Measurements from ENCODE around the gene SCML2. TPM values are rescaled to one million over a fixed set of nuclear protein-coding genes. Genes with fewer than 3 reads are reported as not detected.

Gene SCML2
- total and polyA plus RNA-seq, 9 donors, result 3.1 to 6.7 (median 5.1) TPM

- Histone ChIP-seq H3K9me3 (no peaks in the 10 kb centered on the region), H3K36me3 (no peaks in the 10 kb centered on the region), H3K27ac (no peak overlapping the region), H3K4me1 (ENCODE audit: insufficient read depth) (no peaks in the 10 kb centered on the region), H3K27me3 (no peaks in the 10 kb centered on the region), H3K4me3 (no peak overlapping the region)
- intact Hi-C loops (cut with DNase I), result no loop called here
- DNase-seq, result no peak
- no peak for TF ChIP-seq POLR2A (IDR thresholded peaks at IDR 0.05)
- TF ChIP-seq CTCF (IDR thresholded peaks at IDR 0.05), result no peak
- no peak for TF ChIP-seq EP300 (IDR thresholded peaks at IDR 0.05)
- 73 to 78% (median 76%) methylated on average over 8 of the region's 8 CpGs for WGBS, 3 donors
Observed at GRCh38 chrX:18206657-18207056, 147.8 kb downstream of the SCML2 start.

GRCh38 chrX:18203631-18204030 is 150.9 kb downstream of the SCML2 start:
- 75% methylated on average over 5 of the region's 5 CpGs for WGBS, 3 donors
- H3K9me3 ChIP-seq, result no peaks in the 10 kb centered on the region
- no peaks in the 10 kb centered on the region for H3K4me1 ChIP-seq (ENCODE audit: insufficient read depth)
- no peaks in the 10 kb centered on the region for H3K36me3 ChIP-seq
- H3K27ac ChIP-seq, result no peak overlapping the region
- no peak overlapping the region for H3K4me3 ChIP-seq
- intact Hi-C loops (cut with DNase I), result no loop called here
- no peak for DNase-seq
- TF ChIP-seq EP300 (IDR thresholded peaks at IDR 0.05), result no peak
- no peak for TF ChIP-seq POLR2A (IDR thresholded peaks at IDR 0.05)
- TF ChIP-seq CTCF (IDR thresholded peaks at IDR 0.05), result no peak
- H3K27me3 ChIP-seq, result no peaks in the 10 kb centered on the region

- H3K27ac ChIP-seq, result no peak overlapping the region
- intact Hi-C loops (cut with DNase I), result no loop called here
- H3K36me3 ChIP-seq, result no peaks in the 10 kb centered on the region
- DNase-seq, result no peak
- no peak overlapping the region for H3K4me3 ChIP-seq
- H3K27me3 ChIP-seq, result no peaks in the 10 kb centered on the region
- H3K4me1 ChIP-seq (ENCODE audit: insufficient read depth), result no peaks in the 10 kb centered on the region
- no peaks in the 10 kb centered on the region for H3K9me3 ChIP-seq
- WGBS, 3 donors, result 43 to 55% (median 48%) methylated on average over 1 of the region's 1 CpG
- TF ChIP-seq EP300 (IDR thresholded peaks at IDR 0.05), result no peak
- TF ChIP-seq CTCF (IDR thresholded peaks at IDR 0.05), result no peak
- no peak for TF ChIP-seq POLR2A (IDR thresholded peaks at IDR 0.05)
Observed at GRCh38 chrX:18194688-18195087, 159.8 kb downstream of the SCML2 start.

Small RNA genes lying within 50 kb of the gene (small RNA-seq; reads per million reads assigned to genes)
- gene RF00019 (not detected), gene TMSB10P2 (not detected)

Other genes with a start within 250 kb of the SCML2 start
- gene BEND2, start 133.8 kb downstream of the SCML2 start, total RNA-seq, result not detected
- gene BEND2, start 133.8 kb downstream of the SCML2 start, polyA plus RNA-seq, result under 1 TPM in 1 of 2 donors, not detected in 1; 0.02 TPM
- 10 to 100 TPM in 5 of 7 donors, 1 to 10 TPM in 2; 6.7 to 18.5 (median 12.8) TPM for gene CDKL5, start 70.9 kb upstream of the SCML2 start, total RNA-seq
- 1 to 10 TPM; 2.6 to 5.7 TPM for gene CDKL5, start 70.9 kb upstream of the SCML2 start, polyA plus RNA-seq